ENCODE measurements around the gene LPCAT3.

The LPCAT3 gene

DNA sequence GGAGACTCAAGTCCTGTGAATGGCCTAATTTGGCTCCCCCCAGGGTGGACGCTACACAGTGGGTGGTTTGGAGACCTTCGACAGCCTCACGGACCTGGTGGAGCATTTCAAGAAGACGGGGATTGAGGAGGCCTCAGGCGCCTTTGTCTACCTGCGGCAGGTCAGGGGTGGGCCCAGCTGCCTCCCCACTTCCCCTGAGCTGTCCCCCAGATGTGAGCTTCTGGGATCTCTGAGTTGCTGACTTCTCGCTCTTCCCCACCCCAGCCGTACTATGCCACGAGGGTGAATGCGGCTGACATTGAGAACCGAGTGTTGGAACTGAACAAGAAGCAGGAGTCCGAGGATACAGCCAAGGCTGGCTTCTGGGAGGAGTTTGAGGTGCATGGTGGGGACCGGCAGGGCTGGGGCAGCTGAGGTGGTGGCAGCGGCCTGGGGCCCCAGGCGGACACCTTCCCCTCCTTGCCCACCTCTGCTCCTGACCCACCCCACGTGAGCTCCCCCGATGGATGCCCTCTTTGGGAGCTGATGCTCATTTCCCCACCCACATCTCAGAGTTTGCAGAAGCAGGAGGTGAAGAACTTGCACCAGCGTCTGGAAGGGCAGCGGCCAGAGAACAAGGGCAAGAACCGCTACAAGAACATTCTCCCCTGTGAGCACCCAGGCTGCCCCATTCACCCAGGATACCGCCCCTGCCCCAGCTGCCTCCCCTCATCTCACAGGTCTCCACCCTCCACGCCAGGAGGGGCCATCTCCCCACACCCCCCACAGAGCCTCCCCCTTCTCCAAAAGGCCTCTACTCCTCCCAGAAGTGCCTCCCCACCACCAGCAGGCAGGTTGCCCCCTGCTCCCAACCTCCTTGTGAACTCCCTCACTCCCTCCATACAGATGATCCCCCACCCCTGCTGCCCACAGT, 62.9 kb downstream of the LPCAT3 start:
- DNase-seq (ENCODE audit: insufficient read length, low spot score) = no peak
- no peak for FAIRE-seq

DNA sequence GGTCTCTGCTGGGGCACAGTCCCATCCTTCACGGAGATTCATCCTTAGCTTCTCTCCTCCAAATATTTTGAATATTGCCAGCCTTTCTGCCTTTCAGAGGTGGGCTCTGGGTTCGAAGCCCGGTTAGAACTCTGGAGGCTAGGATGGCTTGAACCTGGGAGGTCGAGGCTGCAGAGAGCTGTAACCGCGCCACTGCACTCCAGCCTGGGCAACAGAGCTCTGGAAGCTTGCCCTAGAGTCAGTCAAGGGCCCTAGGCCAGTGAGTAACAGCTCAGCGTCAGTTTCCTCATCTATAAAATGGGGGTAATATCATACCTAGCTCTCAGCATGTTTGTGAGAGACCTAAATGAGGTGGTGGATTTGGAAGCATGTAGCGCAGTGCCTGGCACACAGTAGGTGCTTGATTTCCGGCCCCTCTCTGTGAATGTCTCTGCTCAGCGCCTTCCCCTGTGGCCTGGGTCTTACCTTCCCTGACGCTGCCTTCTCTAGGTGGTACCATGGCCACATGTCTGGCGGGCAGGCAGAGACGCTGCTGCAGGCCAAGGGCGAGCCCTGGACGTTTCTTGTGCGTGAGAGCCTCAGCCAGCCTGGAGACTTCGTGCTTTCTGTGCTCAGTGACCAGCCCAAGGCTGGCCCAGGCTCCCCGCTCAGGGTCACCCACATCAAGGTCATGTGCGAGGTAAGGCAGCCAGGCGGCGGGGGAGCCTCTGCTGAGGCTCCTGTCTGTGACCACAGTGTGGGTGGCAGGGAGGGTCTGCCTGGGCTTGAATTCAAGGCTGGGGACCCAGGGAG, 63.8 kb downstream of the LPCAT3 start:
- no peak for DNase-seq (ENCODE audit: insufficient read length, low spot score)
- peak; percentile 9 for FAIRE-seq

DNA sequence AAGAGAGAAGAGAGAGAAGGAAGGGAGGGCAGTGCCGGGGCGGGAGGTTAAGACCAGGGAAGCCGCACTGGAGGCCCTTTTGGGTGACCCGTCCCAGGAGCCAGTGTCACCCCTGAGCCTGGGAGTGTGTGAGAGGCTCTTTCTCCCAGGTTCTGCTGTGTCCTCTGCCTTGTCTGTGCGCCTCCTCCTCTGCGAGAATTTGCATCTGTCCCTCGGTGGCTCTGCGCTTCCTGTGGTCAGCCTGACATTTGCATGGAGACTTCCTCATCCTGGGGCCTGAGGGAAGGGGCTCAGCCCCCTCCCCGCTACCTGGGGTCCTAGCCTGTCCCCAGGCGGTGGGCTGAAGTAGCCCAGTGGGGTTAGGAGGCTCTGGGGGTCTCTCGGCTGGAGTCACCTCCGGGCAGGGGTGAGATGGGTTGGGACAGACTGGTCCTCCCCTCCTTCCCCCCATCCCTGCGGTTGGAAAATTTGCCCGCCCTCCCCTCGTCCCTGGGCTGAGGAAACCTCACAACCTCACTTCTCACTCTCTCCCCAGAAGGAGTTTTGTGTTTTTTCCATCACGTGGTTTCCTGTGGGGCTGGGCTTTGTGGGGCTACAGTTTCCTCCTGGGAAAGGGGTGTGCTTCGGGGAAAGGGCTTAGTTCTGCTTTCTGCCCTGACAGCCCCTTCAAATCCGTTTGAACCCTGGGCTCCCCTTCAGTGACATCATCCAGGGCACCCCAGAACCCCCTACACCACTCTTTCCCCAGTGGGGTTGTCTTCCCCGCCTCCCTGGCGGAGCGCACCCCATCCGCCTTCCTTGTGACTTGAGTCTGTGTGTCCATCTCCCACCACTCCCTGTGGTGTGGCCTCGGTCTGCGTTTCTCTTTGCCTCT, 64.6 kb downstream of the LPCAT3 start:
- no peak for FAIRE-seq
- DNase-seq (ENCODE audit: insufficient read length, low spot score) = no peak

DNA sequence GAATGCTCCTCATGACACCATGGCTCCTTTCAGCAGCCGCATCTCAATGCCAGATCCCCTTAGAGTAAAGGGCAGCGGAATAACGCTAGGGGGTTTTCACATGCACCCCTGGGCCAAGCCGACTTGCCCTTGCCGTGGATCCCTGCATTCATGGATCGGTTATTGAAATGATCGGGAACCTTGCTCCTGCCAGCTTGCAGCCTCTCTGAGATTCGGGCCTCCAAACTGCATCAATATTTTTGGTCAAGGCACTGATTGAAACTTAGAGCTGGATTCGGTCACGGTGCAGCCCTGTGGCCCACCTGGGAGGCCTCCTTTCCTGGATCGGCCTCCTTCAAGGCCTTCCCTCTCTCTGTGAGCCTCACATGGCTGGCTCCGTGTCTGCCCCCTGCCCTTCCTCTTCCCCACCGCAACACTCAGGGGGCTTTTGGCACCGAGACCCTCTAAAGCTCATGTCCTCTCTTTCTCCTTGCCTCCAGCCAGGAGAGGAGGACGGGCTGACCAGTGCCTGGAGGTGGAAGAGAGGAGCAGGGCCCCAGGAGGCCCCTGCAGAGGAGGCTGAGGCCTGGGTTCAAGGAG, 65.3 kb downstream of the LPCAT3 start:
- DNase-seq (ENCODE audit: insufficient read length, low spot score) (no peak), FAIRE-seq (no peak)

DNA sequence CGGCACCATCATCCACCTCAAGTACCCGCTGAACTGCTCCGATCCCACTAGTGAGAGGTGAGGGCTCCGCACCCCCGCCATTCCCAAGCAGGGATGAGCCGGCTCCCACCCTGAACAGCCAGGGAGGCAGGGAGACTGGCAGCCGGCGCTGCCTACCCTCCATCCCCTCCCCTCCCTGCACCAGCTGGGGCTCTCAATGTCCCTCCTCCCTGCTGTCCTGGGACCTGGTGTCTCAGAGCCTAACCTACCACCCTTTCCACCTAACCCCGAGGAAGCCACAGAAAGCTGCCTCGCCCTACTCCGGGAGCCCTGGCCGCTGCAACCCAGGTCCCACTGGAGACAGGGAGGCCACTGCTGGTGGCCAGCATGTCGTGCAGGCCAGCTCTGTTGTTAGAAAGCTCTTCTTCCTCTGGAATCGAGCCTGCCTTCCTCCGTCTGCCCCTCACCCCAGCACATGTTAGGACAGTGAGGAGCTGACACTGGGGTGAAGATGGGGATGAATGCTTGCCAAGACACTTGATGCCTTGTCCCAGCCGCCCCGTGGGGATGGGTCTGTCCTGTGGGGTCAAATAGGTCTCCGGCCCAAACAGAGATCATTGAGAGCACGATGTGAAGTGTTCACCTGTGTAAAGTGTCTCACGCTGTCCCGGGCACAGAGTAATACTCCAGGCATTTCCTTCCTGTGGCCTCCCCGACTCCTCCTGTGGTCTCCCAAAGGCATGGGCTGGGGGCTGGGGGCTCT, 66.0 kb downstream of the LPCAT3 start:
- no peak for FAIRE-seq
- no peak for DNase-seq (ENCODE audit: insufficient read length, low spot score)

DNA sequence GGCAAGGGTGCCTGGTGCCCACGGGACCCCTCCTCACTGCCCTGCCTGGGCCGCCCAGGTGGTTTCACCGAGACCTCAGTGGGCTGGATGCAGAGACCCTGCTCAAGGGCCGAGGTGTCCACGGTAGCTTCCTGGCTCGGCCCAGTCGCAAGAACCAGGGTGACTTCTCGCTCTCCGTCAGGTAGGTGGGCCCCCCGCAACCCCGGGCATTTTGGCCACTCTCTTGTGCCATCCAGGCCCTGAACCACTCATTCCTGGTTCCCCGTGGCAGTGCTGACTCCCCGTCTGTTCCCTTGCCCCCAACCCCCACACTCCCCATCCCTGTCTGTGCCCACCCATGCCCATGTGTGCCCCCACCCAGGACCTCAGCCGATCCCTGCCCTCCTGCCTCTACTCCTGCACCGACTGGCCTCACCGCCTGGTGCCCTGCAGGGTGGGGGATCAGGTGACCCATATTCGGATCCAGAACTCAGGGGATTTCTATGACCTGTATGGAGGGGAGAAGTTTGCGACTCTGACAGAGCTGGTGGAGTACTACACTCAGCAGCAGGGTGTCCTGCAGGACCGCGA, 66.6 kb downstream of the LPCAT3 start:
- no peak for DNase-seq (ENCODE audit: insufficient read length, low spot score)
- FAIRE-seq = no peak

DNA sequence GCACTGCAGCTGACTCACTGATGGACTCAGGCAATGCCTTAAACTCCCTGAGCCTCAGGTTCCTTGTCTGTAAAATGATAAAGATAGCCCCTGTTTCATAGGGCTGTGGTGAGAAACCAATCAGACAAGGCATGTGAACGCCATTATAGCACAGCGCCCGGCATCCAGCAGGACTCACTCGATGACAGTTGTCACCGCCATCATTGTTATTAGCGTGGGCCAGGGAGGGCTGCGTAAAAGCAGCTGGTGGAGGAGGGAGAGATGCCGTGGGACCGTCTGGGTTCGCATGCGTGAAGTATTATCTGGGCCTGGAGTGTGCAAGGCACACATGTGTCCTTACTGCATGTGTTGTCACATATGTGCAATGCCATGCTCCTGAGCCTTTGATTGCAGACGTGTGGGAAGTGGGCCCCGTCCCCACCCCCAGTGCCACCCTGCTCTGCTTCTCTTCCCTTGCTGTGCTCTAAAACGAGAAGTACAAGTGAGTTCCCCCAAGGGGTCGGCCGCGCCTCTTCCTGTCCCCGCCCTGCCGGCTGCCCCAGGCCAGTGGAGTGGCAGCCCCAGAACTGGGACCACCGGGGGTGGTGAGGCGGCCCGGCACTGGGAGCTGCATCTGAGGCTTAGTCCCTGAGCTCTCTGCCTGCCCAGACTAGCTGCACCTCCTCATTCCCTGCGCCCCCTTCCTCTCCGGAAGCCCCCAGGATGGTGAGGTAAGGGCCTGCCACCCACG, 67.3 kb downstream of the LPCAT3 start, which contains the start of gene PTPN6:
TSS of gene PTPN6 (plus strand) at position 546 of the 730 bp plus-strand sequence. CDS start at position 703, 157 bp downstream.
- no peak for DNase-seq (ENCODE audit: insufficient read length, low spot score)

DNA sequence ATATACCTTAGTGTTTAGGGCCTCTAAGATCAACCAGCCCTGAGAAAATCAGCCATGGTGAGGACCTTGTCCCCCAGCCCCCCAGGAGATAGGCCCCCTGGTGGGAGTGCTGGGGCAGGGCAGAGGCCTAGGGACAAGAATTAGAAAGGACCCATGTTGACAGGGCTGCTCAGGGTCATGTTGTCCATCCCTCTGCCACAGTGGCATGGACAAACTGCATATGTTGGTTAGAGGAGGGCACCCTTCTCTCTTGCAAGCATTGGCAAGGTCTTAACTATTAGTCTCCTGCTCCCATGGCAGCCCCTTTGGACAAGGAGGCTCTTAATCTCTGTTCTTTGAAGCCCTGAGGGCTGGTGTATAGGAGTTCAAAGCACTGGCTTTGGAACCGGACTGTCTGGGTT, 67.9 kb downstream of the LPCAT3 start:
- DNase-seq (ENCODE audit: insufficient read length, low spot score) (no peak), FAIRE-seq (no peak)

More for the DNA sequence above, 67.3 kb downstream of the LPCAT3 start, which contains the start of gene PTPN6:
- peak; percentile 4 for FAIRE-seq

DNA sequence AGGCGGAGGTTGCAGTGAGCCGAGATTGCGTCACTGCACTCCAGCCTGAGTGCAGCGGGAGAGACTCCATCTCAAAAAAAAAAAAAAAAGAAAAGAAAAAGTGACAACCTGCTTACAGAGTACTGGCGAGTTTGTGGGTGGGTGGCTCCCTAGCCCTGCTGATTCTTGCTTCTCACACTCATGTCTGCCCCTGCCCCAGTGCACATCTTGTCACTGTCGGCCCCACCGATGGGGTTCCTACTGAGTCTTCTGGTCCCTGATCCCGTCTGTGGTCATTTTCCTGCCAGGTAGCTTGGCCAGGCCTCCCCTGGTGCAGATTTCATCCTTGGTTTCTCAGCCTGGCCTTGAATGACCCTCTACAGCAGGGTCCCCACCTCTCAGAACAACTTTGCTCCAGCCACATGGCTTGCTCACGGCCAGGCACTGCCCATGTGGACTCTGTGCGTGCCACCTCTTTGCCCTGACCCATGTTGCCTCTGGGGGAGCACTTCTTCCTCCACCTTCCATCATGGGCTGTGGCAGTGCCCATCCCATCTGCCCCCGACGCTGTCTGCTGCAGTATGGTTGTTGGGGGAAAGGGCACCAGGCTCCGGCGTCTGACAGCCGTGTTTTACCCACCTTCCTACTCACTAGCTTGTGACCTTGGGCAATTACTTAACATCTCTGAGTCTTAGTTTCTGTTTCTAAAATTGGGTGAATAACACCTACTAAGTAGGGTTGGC, 69.2 kb downstream of the LPCAT3 start:
- no peak for DNase-seq (ENCODE audit: insufficient read length, low spot score)
- FAIRE-seq = peak; percentile 69

DNA sequence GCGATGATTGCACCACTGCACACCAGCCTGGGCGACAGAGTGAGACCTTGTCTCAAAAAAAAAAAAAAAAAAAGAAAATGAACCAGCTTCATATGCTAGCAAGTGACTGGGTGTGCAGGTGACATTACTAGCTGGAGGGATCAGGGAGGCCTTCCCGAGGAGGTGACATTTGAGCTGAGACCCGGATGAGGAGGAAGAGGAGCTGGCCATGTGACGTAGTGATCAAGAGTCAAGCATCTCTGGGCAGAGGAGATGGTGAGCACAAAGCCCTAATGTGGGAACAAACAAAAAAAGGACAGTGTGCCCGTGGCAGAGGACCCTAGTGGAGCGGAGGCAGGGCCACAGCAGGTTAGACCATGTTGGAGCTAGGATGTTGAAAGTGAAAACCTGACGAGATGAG, 70.7 kb downstream of the LPCAT3 start:
- no peak for FAIRE-seq
- DNase-seq (ENCODE audit: insufficient read length, low spot score) = no peak

DNA sequence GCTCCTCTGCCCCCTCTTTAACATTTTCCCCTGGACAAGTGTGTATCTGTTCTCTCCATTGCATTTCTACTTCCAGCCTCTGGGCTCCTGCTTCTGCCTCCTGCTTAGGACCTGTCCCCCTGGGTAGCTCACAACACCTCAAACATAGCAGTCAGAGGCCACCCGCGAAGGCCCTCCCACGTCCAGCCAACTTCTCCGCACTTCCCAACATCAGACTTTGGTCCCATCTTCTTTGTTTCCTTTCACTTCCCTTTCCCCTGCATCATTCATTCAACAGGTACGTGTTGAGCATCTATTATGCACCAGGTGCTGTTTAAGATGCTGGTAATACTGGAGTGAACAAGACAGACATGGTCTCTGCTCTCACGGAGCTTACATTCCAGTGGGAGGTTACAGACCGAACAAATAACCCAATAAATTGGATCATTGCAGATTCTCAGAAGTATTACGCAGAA, 71.3 kb downstream of the LPCAT3 start:
- peak; percentile 33 for FAIRE-seq

DNA sequence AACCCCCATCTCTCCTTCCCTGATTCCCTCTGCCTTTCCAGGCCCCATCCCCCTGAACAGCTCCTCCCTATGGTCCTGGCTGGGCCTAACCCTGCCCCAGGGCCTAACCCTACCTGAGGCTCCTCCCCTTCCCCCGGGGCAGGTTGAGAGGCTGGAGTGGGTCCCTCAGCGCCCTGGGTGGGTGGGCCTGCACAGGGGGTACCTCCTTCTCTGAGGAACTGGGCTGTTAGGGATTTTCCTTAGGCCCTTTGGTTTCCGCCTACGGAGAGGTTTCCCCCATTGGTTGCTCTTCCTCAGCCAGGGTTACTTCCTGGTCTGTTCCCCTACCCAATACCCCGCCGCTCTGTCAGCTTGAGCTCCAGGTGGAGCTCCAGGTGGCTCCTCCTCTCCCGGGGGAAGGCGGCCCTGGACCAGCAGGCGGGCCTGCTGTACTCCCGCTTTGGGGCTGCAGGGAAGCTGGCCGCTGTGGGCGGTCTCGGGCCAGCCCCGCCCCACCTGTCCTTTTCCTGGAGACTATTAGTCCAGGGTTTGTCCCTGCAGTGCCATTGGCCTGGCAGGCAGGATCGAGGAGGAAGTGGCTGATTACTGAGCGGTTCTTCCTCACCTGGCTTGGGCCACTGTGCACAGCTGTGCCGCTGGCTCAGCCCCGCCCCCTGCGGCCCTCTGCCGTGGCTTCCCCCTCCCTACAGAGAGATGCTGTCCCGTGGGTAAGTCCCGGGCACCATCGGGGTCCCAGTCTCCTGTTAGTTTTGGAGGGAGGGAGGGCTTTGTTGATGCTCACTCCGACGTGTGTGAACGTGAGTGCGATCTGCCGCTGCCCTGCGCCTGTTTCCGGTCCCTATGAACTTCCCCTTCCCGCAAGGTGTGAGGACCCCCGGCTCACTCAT, 72.0 kb downstream of the LPCAT3 start:
- no peak for FAIRE-seq
- DNase-seq (ENCODE audit: insufficient read length, low spot score) = no peak

More for the DNA sequence above, 71.3 kb downstream of the LPCAT3 start:
- no peak for DNase-seq (ENCODE audit: insufficient read length, low spot score)

DNA sequence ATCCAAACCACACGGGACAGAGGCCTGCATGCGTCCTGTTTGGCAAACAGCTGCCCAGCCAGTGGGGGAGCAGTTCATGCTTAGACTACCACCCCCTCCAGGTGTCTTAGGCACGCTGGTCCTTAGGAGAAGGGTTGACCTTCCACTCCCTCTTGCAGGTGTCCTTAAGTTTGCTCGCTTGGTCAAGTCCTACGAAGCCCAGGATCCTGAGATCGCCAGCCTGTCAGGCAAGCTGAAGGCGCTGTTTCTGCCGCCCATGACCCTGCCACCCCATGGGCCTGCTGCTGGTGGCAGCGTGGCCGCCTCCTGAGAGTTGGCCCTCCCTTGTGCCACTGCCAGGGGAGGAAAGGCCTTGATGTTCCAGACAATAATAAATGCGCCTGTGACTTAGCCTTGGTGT, 72.7 kb downstream of the LPCAT3 start:
- FAIRE-seq (no peak), DNase-seq (ENCODE audit: insufficient read length, low spot score) (no peak)

DNA sequence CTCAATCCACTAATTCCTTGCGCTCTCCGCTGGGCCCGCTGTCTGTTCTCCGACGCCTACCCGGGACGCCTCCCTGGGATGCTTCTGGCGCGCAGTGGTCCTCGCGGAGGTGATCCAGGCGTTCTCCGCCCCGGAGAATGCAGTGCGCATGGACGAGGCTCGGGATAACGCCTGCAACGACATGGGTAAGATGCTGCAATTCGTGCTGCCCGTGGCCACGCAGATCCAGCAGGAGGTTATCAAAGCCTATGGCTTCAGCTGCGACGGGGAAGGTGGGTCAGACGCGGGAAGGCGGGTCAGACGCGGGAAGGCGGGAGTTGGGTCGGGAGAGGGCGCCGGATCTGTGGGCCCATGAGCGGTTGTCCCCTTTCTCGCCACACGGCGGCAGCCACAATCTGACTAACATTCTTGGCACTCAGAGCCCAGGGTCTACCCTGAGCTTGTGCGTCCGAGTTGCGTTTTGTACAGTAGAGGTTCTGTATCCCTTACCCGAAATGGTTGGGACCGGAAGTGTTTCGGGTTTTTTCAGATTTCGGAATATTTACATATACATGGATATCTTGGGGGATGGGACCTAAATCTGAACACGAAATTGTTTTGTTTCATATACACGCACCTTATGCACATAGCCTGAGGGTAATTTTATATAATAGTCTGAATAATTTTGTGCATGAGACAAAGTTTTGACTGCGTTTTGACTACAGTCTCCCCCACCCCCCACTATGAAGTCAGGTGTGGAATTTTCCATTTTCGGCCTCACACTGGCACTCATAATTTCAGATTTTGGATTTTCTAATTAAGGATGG, 73.7 kb downstream of the LPCAT3 start:
- FAIRE-seq (peak; percentile 81), DNase-seq (ENCODE audit: insufficient read length, low spot score) (peak; percentile 98)

DNA sequence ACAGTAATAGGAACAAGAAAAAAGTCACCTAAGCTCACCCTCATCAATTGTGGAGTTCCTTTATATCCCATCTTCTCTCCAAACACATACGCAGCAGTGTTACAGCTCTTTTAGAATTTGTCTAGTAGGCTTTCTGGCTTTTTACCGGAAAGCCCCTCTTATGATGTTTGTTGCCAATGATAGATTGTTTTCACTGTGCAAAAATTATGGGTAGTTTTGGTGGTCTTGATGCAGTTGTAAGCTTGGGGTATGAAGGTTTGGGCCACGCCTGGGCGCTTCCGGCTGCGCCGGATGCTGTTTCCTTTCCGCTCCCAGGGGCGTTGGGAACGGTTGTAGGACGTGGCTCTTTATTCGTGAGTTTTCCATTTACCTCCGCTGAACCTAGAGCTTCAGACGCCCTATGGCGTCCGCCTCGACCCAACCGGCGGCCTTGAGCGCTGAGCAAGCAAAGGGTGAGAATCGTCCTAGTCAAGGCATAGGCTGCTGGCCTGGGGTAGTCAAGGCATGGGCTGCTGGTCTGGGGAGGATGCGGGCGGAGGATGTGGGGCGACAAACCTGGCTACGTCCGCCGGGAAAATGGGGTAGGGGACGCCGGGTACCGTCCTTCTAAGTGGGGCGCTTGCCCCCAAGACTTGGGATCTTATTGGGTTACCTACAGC, 74.4 kb downstream of the LPCAT3 start, which contains the start of the genes C12orf57 and RNU7-1:
TSS of gene C12orf57 (plus strand) at position 301 of the 659 bp plus-strand sequence. CDS start at position 401, 100 bp downstream.
TSS of gene RNU7-1 (plus strand) at position 95 of the 659 bp plus-strand sequence.
- DNase-seq (ENCODE audit: insufficient read length, low spot score) (peak; percentile 85), FAIRE-seq (no peak)

All from HTR-8/SVneo (cell line).